Naive thymus-derived CD8-positive, alpha-beta T cell (primary cell): ENCODE data around the gene SPSB1. TPM values are rescaled to one million over a fixed set of nuclear protein-coding genes. Genes with fewer than 3 reads are reported as not detected.
A peak's percentile ranks its signal among the peaks of the same experiment; 100 is the strongest.
"Not testable (repeated sequence)": the region's sequence is repeated elsewhere in the genome, so short reads cannot be mapped to it uniquely, and the experiment has no call there.

Experiments
- ATAC-seq, 2 donors: fragments of 150-1000 bp; cut with Tn5 transposase in 1 of 2; sonication (Bioruptor Pico), chemical (Tn5 transposase) in 1 of 2; 1 replicate in 1 of 2; 2 replicates in 1 of 2; pipeline ENCODE4 v1.10.0; 2021; ENCODE audit warnings: mild to moderate bottlenecking in 2 of 2, moderate library complexity in 2 of 2
- POLR2A ChIA-PET: fragments of 350-600 bp; sonication (Branson Sonifier 250); formaldehyde crosslinking; loops from one replicate; lab custom pipeline; 2021; ENCODE audit warnings: antibody characterized with exemption; lab: Charles Lee
- DNase-seq, 10 donors: peaks; one replicate each; pipeline versions ENCODE4 v3.0.0 to v3.0.0-alpha.2; 2020 to 2022
- H3K27ac Mint-ChIP-seq, 10 donors: one replicate each; pipeline ENCODE4 v1.8.0; 2020 to 2022; ENCODE audit warnings: mild to moderate bottlenecking in 10 of 10, mixed read lengths in 10 of 10, moderate library complexity in 4 of 10, inconsistent platforms in 1 of 10
- H3K27me3 Mint-ChIP-seq, 5 donors: one replicate each; pipeline ENCODE4 v1.8.0; 2021 to 2022; ENCODE audit warnings: mixed read lengths in 5 of 5
- H3K36me3 Mint-ChIP-seq, 3 donors: one replicate each; pipeline ENCODE4 v1.8.0; 2020 to 2022; ENCODE audit warnings: mixed read lengths in 3 of 3, mild to moderate bottlenecking in 2 of 3, inconsistent platforms in 1 of 3
- H3K4me1 Mint-ChIP-seq, 4 donors: one replicate each; pipeline ENCODE4 v1.8.0; 2021 to 2022; ENCODE audit warnings: mixed read lengths in 4 of 4
- H3K4me3 Mint-ChIP-seq, 10 donors: one replicate each; pipeline ENCODE4 v1.8.0; 2020 to 2022; ENCODE audit warnings: mild to moderate bottlenecking in 10 of 10, mixed read lengths in 10 of 10, moderate library complexity in 6 of 10, inconsistent platforms in 1 of 10
- H3K9me3 Mint-ChIP-seq, 9 donors: one replicate each; pipeline ENCODE4 v1.8.0; 2020 to 2022; ENCODE audit warnings: mixed read lengths in 9 of 9, mild to moderate bottlenecking in 3 of 9, inconsistent platforms in 1 of 9, moderate library complexity in 1 of 9
- polyA plus RNA-seq, 3 donors: library from polyadenylated mRNA; unstranded; fragments of 300-500 nt; fragmentation: Illumina TruSeq; gene quantifications; one replicate each; pipeline ENCODE4 v1.2.3, GENCODE V29; 2021
- total RNA-seq, 8 experiments: library from RNA in 2 of 8; stranded (reverse) in 2 of 8; gene quantifications; one replicate each; pipeline ENCODE4 v1.2.3 and lab custom pipeline; 2021 to 2026

The SPSB1 gene
- total and polyA plus RNA-seq, 5 experiments from 2014 or later, result 0.44 to 1.7 (median 1.5) TPM

GRCh38 chr1:9375912-9376311, 83.2 kb downstream of the SPSB1 start:
- H3K36me3 Mint-ChIP-seq, result no peaks in the 10 kb centered on the region
- H3K4me3 Mint-ChIP-seq, result no peak overlapping the region
- DNase-seq, result no peak

GRCh38 chr1:9376430-9376829, 83.7 kb downstream of the SPSB1 start:
- ATAC-seq, result no peak
- Mint-ChIP-seq H3K9me3 (no peaks in the 10 kb centered on the region), H3K36me3 (no peaks in the 10 kb centered on the region), H3K4me1 (peaks cover 0 to 6% (median under 1%) of the 10 kb centered on the region in 4 donors), H3K27ac (no peak overlapping the region), H3K4me3 (no peak overlapping the region), H3K27me3 (peaks cover 0 to 2% (median 0%) of the 10 kb centered on the region in 5 donors)
- DNase-seq, result no peak
- POLR2A ChIA-PET, result no interaction called here

More at GRCh38 chr1:9375912-9376311, 83.2 kb downstream of the SPSB1 start:
- H3K9me3 Mint-ChIP-seq, result no peaks in the 10 kb centered on the region
- no peak for ATAC-seq
- peaks cover 0 to 6% (median under 1%) of the 10 kb centered on the region in 4 donors for H3K4me1 Mint-ChIP-seq
- no peak overlapping the region for H3K27ac Mint-ChIP-seq
- POLR2A ChIA-PET, result no interaction called here
- peaks cover 0 to 2% (median 0%) of the 10 kb centered on the region in 5 donors for H3K27me3 Mint-ChIP-seq

- peaks cover 0 to 2% (median 0%) of the 10 kb centered on the region in 5 donors for H3K27me3 Mint-ChIP-seq
- DNase-seq (no peak), ATAC-seq (no peak)
- no peaks in the 10 kb centered on the region for H3K9me3 Mint-ChIP-seq
- POLR2A ChIA-PET, result no interaction called here
- no peaks in the 10 kb centered on the region for H3K36me3 Mint-ChIP-seq
- no peak overlapping the region for H3K4me3 Mint-ChIP-seq
- H3K27ac Mint-ChIP-seq, result peak overlapping the region in 1 of 10 donors; percentile 50
- peaks cover 0 to 6% (median under 1%) of the 10 kb centered on the region in 4 donors for H3K4me1 Mint-ChIP-seq
Observed at GRCh38 chr1:9376886-9377333, 84.2 kb downstream of the SPSB1 start.

GRCh38 chr1:9378801-9379200, 86.1 kb downstream of the SPSB1 start:
- no peaks in the 10 kb centered on the region for H3K9me3 Mint-ChIP-seq
- peak overlapping the region in 1 of 10 donors; percentile 60 for H3K27ac Mint-ChIP-seq
- DNase-seq (no peak), ATAC-seq (no peak)
- H3K36me3 Mint-ChIP-seq, result no peaks in the 10 kb centered on the region
- peaks cover 0 to 2% (median 0%) of the 10 kb centered on the region in 5 donors for H3K27me3 Mint-ChIP-seq
- H3K4me3 Mint-ChIP-seq, result no peak overlapping the region
- peaks cover 0 to 6% (median under 1%) of the 10 kb centered on the region in 4 donors for H3K4me1 Mint-ChIP-seq
- POLR2A ChIA-PET, result no interaction called here

DNA sequence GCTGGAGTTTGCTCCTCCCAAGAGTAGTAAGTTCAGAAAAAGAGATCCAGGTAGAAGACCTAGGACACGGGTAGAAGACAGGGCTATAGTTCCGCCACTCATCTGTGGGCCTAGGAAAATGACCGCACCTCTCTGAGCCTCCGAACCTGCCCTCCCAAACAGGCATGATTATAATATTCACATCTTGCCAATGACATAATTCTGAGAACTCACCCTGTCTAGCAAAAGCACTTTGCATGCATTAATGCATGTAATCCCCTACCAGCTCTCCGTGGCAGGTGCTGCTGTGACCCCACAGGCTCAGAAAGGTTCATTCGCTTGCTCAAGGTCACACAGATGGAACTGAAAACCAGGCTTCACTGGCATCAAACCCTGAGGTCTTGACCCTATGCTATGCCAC, 88.0 kb downstream of the SPSB1 start:
- no peak for ATAC-seq
- no peaks in the 10 kb centered on the region for H3K9me3 Mint-ChIP-seq

GRCh38 chr1:9382643-9383491, 90.2 kb downstream of the SPSB1 start:
- Mint-ChIP-seq H3K36me3 (no peaks in the 10 kb centered on the region), H3K27me3 (peaks cover 0 to 4% (median 2%) of the 10 kb centered on the region in 5 donors), H3K4me3 (no peak overlapping the region), H3K9me3 (no peaks in the 10 kb centered on the region), H3K27ac (no peak overlapping the region), H3K4me1 (peaks cover 0 to 6% (median 3%) of the 10 kb centered on the region in 4 donors)
- no peak for DNase-seq
- POLR2A ChIA-PET, result no interaction called here
- no peak for ATAC-seq

More for the DNA sequence above, 88.0 kb downstream of the SPSB1 start:
- no peak for DNase-seq
- POLR2A ChIA-PET, result no interaction called here
- peaks cover 0 to 4% (median 1%) of the 10 kb centered on the region in 4 donors for H3K4me1 Mint-ChIP-seq
- no peak overlapping the region for H3K27ac Mint-ChIP-seq
- peaks cover 0 to under 1% (median 0%) of the 10 kb centered on the region in 5 donors for H3K27me3 Mint-ChIP-seq
- H3K4me3 Mint-ChIP-seq, result no peak overlapping the region
- H3K36me3 Mint-ChIP-seq, result no peaks in the 10 kb centered on the region

DNA sequence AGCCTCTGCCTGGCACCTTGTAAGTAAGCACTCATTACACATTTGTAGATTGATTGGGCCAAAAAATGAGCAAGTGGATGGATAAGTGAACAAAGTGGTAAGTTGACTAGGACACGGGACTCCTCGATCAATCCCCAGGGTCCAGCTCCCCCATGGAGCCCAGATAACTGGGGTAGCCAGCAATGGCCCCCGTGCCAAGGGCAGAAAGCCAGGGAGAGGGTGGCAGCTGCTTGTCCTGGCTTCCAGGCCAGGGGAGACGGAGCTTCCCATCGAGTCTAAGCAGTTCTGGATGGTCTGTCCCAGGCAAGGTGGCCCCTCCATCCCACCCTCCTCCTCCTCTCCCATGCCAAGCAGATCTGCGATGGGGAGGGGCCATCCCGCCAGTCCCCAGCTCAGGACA, 91.4 kb downstream of the SPSB1 start:
- no peaks in the 10 kb centered on the region for H3K9me3 Mint-ChIP-seq
- no peak for DNase-seq
- H3K4me1 Mint-ChIP-seq, result peaks cover 0 to 6% (median 3%) of the 10 kb centered on the region in 4 donors
- no peaks in the 10 kb centered on the region for H3K36me3 Mint-ChIP-seq
- peaks cover 0 to 4% (median 2%) of the 10 kb centered on the region in 5 donors for H3K27me3 Mint-ChIP-seq
- H3K27ac Mint-ChIP-seq, result no peak overlapping the region
- ATAC-seq, result no peak
- POLR2A ChIA-PET, result no interaction called here
- no peak overlapping the region for H3K4me3 Mint-ChIP-seq

DNA sequence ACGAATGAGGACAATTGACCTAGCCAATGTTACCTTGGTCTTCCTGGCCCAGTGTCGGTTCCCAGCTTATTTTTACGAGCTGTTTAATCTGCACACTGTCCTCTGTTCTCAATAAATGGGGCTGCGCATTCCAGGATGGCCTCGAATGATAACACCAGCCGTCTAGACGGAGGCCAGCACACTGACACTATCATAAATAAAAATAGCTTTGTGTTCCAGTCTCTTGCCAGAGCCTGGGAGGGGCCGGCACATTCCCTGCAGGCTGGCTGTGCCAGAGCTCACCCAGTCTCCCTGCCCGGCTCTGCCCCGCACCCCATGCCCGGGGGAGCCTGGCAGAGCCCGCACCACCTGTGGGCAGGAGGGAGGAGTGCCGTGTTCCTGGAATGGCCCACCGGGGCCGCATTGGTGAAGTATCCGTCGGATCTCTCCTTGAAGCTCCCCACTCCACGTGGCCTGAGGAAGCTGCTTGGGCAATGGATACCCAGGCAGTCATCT, 92.1 kb downstream of the SPSB1 start:
- ATAC-seq (no peak), DNase-seq (no peak)
- H3K4me1 Mint-ChIP-seq, result peaks cover 0 to 5% (median 2%) of the 10 kb centered on the region in 4 donors
- POLR2A ChIA-PET, result interaction anchor here (0.6 kb wide), 1 partner anchor 321 kb away, joined by 4 read pairs; no protein-coding TSS in a partner anchor
- H3K27me3 Mint-ChIP-seq, result peaks cover 0 to 4% (median 2%) of the 10 kb centered on the region in 5 donors
- no peaks in the 10 kb centered on the region for H3K9me3 Mint-ChIP-seq
- no peak overlapping the region for H3K4me3 Mint-ChIP-seq
- H3K36me3 Mint-ChIP-seq, result no peaks in the 10 kb centered on the region
- no peak overlapping the region for H3K27ac Mint-ChIP-seq

DNA sequence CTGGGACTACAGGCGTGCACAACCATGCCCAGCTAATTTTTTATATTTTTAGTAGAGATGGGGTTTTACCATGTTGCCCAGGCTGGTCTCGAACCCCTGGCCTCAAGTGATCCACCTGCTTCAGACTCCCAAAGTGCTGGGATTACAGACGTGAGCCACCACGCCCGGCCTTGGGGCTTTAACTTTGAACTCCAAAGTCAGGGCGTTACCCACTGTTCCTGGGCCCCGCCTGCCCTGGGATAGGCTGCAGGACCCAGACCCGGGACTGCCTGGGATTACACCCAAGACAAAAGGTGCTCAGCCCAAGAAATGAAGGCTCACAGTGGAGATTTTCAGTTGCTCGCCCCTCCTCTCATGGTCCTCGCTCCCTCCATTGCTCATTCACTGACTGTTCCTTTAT, 92.7 kb downstream of the SPSB1 start:
- POLR2A ChIA-PET, result interaction anchor here (0.6 kb wide), 1 partner anchor 320 kb away, joined by 4 read pairs; no protein-coding TSS in a partner anchor
- H3K4me3 Mint-ChIP-seq, H3K27me3 Mint-ChIP-seq, H3K36me3 Mint-ChIP-seq, H3K4me1 Mint-ChIP-seq, H3K9me3 Mint-ChIP-seq, ATAC-seq, DNase-seq, H3K27ac Mint-ChIP-seq: not testable (repeated sequence)

DNA sequence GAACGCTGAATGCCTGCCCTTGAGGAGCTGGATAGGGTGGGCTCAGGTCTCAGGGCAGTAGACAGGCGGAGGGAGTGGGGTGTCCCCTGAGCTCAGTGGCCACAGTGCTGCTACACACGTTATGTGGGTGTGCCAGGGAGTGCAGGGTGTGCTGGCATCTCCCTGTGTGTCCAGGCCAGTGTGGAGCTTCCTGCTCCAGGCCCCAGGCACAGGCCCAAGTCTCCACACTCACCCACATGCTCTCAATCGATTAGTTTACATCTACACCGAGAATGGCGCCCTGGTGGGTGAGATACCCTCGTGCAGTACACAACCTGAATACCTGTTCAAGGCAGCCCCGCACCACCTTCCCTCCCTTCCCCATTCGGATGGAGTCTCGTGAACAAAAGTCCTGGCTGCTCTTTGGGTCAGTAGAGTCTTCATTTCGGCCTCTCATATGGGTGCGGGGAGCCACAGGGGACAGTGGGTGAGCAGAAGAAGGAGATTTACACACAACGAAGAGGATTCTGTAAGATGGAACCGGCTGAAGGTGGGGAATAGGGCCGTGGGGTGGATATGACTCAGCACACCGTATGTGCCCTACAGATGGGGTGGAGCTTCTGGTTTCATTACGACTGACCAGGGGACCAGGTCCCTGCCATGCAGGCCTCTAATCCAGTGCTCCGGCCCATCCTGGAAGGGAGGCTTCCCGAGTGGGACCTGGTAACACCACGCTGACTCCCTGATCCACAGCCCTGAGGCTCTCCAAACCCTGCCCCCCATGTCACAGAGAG, 93.3 kb downstream of the SPSB1 start:
- H3K27me3 Mint-ChIP-seq, result peaks cover 0 to 4% (median 2%) of the 10 kb centered on the region in 5 donors
- H3K9me3 Mint-ChIP-seq, result no peaks in the 10 kb centered on the region
- ATAC-seq, result no peak
- no peak overlapping the region for H3K27ac Mint-ChIP-seq
- no peaks in the 10 kb centered on the region for H3K36me3 Mint-ChIP-seq
- DNase-seq, result no peak
- no peak overlapping the region for H3K4me3 Mint-ChIP-seq
- POLR2A ChIA-PET, result no interaction called here
- peaks cover 0 to 4% (median under 1%) of the 10 kb centered on the region in 4 donors for H3K4me1 Mint-ChIP-seq

- POLR2A ChIA-PET, result no interaction called here
- H3K4me1 Mint-ChIP-seq, result peaks cover 0 to 4% (median under 1%) of the 10 kb centered on the region in 4 donors
Observed at GRCh38 chr1:9388335-9389180, 95.9 kb downstream of the SPSB1 start.

DNA sequence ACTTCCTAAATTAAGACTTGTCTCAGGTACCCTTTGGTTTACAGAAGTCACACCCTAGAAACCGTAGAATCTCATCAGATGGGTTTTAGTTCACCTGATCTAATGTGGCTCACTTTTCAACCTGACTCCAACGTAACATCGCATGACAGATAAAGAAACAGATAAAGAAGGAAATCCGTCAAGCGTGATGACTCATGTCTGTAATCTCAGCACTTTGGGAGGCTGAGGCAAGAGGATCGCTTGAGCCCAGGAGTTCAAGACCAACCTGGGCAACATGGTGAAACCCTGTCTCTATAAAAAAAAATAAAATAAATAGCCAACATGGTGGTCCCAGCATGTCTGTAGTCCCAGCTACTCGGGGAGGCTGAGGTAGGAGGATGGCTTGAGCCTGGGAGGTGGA, 97.3 kb downstream of the SPSB1 start:
- H3K4me1 Mint-ChIP-seq, result peaks cover 0 to 2% (median under 1%) of the 10 kb centered on the region in 4 donors
- H3K36me3 Mint-ChIP-seq, result peaks cover 0 to under 1% (median 0%) of the 10 kb centered on the region in 3 donors
- POLR2A ChIA-PET, result no interaction called here
- peaks cover 0 to 7% (median 2%) of the 10 kb centered on the region in 5 donors for H3K27me3 Mint-ChIP-seq
- H3K4me3 Mint-ChIP-seq, result no peak overlapping the region
- ATAC-seq (no peak), DNase-seq (no peak)
- H3K9me3 Mint-ChIP-seq, result peaks cover 0 to 3% (median 0%) of the 10 kb centered on the region in 9 donors
- H3K27ac Mint-ChIP-seq, result no peak overlapping the region

More at GRCh38 chr1:9388335-9389180, 95.9 kb downstream of the SPSB1 start:
- Mint-ChIP-seq H3K27ac (no peak overlapping the region), H3K4me3 (no peak overlapping the region), H3K9me3 (peaks cover 0 to 2% (median 0%) of the 10 kb centered on the region in 9 donors), H3K27me3 (peaks cover 0 to 7% (median 2%) of the 10 kb centered on the region in 5 donors), H3K36me3 (no peaks in the 10 kb centered on the region)
- DNase-seq (no peak), ATAC-seq (no peak)
